GM23248 (cell line): Measurements from ENCODE around the gene RARA.

Source experiments
- EZH2 ChIP-seq: fragments of 200-600 bp; sonication (generic); IDR thresholded peaks from 2 replicates; pipeline ENCODE4 v1.6.1; 2018; ENCODE audit warnings: antibody characterized with exemption, mild to moderate bottlenecking; ENCODE audit not compliant: insufficient read depth, poor library complexity, severe bottlenecking
- EZH2phosphoT487 ChIP-seq: fragments of 200-600 bp; sonication (generic); IDR thresholded peaks from 2 replicates; pipeline ENCODE4 v1.6.1; 2018; ENCODE audit warnings: antibody characterized with exemption, moderate library complexity, mild to moderate bottlenecking, low read depth; ENCODE audit not compliant: insufficient read depth

DNA sequence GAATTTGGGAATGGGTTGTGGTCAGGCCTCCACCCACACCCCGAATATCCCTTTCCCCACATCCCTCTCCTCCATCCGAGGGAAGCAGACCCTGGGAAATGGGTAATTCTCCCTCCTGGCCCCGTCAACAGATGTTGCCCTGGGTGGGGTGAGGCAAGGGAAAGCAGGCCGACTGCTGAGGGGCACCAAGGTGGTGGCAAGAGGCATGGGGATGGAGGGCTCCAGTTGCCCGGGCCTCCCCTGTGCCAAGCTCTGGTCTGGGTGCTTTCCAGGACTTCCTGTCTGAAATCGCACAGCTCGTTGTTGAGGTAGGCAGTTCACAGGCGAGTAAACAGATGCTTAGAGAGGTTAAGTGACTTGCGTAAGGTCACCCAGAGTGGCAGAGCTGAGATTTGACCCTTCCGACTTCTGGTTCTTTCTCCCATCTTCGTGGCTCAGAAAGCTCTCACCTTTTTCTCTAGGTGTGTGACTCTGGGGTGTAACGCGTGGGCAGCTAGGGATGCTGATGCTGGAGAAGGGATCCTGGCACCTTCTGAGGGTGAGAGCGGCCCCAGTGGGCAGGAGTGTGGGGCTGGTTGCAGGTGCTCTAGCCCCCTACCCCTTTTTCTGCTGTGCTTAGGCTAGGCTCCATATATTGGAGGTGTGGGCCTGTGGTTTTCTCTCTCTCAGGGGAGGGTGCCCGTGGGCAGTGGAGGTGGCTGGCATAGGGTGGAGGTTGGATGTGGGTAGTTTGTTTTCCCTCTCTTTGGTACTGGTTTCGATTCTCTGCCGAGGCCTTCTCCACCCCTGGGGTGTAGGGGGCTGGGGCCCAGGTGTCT lies 17.2 kb downstream of the RARA start:
- no peak for TF ChIP-seq EZH2
- no peak for TF ChIP-seq EZH2phosphoT487
